HEK293T (cell line): ENCODE measurements around the gene TEAD1.

Source experiments
- ELF4 ChIP-seq: fragments of 450-650 bp; IDR thresholded peaks from 2 replicates; pipeline ENCODE4 v1.6.1; 2017; ENCODE audit warnings: antibody characterized with exemption
- FOXA1 ChIP-seq: fragments of 450-650 bp; IDR thresholded peaks from 2 replicates; pipeline ENCODE4 v1.6.1; 2016; ENCODE audit warnings: mild to moderate bottlenecking
- FOXK2 ChIP-seq: fragments of 450-650 bp; IDR thresholded peaks from 2 replicates; pipeline ENCODE4 v1.6.1; 2016; ENCODE audit warnings: mild to moderate bottlenecking
- FOXM1 ChIP-seq: fragments of 450-650 bp; IDR thresholded peaks from 2 replicates; pipeline ENCODE4 v1.6.1; 2017; ENCODE audit warnings: mild to moderate bottlenecking, borderline replicate concordance
- NFRKB ChIP-seq: fragments of 450-650 bp; IDR thresholded peaks from 2 replicates; pipeline ENCODE4 v1.6.1; 2016; ENCODE audit warnings: mild to moderate bottlenecking, moderate library complexity
- SUZ12 ChIP-seq: fragments of 450-650 bp; IDR thresholded peaks from 2 replicates; pipeline ENCODE4 v1.6.1; 2016; ENCODE audit warnings: mild to moderate bottlenecking

DNA sequence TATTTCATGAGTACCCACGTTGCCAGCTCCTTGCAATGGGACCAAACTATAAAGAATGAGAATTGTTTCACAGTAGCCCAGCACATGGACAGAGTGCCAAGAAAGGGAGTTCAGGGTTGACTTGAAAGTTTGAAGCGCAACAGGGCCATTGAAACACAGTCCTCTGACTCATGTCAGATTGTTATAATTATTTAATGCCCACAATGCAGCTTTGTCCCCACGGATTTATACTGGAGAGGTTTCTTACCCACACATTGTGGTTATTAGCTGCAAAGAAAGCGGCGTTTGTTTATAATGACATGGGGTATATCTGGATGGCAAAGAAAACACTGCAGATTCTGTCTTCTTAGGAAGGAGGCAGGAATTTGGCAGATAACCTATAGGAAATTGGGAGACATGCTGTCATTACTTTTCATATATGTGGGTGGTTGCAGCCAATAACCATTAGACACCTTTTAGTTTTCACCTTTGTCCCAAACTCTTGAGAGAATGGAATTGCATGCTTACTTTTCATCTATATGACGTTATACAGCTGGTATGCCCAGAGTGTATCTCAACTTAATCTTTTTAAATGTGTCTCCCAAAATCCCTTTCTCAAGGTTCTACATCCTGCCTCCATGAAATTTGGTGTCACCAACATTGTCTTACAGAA is 143.6 kb downstream of the TEAD1 start:
- TF ChIP-seq FOXK2: no peak
- TF ChIP-seq FOXA1: no peak
- no peak for TF ChIP-seq SUZ12
- no peak for TF ChIP-seq FOXM1
- no peak for TF ChIP-seq ELF4
- TF ChIP-seq NFRKB: no peak
